Measurements from ENCODE around the gene HDAC9.

DNA sequence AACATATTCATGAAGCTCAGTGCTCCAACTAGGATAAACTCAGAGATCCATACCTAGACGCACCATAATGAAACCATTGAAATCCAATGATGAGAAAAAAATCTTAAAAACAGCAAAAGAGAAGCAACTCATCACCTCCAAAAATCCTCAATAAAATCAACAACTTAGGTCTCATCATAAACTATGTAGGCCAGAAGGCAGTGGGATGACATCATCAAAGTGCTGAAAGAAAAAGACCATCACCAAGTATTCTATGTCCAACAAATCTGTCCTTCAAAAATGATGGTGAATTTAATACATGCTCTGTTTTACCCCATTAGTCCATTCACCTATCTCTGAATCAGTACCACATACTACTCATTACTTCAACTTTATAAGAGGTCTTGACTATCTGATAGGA is 304.4 kb downstream of the HDAC9 start:
- no peak for TF ChIP-seq OSR1 (CRISPR knock-in tag; IDR thresholded peaks at IDR 0.05)
- TF ChIP-seq, protein P1, sequence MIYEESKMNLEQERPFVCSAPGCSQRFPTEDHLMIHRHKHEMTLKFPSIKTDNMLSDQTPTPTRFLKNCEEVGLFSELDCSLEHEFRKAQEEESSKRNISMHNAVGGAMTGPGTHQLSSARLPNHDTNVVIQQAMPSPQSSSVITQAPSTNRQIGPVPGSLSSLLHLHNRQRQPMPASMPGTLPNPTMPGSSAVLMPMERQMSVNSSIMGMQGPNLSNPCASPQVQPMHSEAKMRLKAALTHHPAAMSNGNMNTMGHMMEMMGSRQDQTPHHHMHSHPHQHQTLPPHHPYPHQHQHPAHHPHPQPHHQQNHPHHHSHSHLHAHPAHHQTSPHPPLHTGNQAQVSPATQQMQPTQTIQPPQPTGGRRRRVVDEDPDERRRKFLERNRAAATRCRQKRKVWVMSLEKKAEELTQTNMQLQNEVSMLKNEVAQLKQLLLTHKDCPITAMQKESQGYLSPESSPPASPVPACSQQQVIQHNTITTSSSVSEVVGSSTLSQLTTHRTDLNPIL (CRISPR knock-in tag; IDR thresholded peaks at IDR 0.05; ENCODE audit: low read depth): no peak
- TF ChIP-seq SNAI2 (CRISPR knock-in tag; IDR thresholded peaks at IDR 0.05): no peak
- no peak for TF ChIP-seq TCF4 (CRISPR knock-in tag; IDR thresholded peaks at IDR 0.05; ENCODE audit: borderline replicate concordance)
- no peak for TF ChIP-seq BACH2 (CRISPR knock-in tag; IDR thresholded peaks at IDR 0.05; ENCODE audit: borderline replicate concordance)
- TF ChIP-seq, protein P2, sequence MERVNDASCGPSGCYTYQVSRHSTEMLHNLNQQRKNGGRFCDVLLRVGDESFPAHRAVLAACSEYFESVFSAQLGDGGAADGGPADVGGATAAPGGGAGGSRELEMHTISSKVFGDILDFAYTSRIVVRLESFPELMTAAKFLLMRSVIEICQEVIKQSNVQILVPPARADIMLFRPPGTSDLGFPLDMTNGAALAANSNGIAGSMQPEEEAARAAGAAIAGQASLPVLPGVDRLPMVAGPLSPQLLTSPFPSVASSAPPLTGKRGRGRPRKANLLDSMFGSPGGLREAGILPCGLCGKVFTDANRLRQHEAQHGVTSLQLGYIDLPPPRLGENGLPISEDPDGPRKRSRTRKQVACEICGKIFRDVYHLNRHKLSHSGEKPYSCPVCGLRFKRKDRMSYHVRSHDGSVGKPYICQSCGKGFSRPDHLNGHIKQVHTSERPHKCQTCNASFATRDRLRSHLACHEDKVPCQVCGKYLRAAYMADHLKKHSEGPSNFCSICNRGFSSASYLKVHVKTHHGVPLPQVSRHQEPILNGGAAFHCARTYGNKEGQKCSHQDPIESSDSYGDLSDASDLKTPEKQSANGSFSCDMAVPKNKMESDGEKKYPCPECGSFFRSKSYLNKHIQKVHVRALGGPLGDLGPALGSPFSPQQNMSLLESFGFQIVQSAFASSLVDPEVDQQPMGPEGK (CRISPR knock-in tag; IDR thresholded peaks at IDR 0.05; ENCODE audit: borderline replicate concordance): no peak

Data from SK-N-SH treated with all-trans-retinoic acid at 6 μM for 48 hours (cell line).